ENCODE results near the gene PDIK1L. TPM values are rescaled to one million over a fixed set of nuclear protein-coding genes. Genes with fewer than 3 reads are reported as not detected.
A peak's percentile ranks its signal among the peaks of the same experiment; 100 is the strongest.

Gene PDIK1L
- total RNA-seq, 2 donors from 2014 or later: 8.8 to 9.0 TPM

GRCh38 chr1:26121854-26122773 lies 10.5 kb downstream of the PDIK1L start:
- H3K27ac Mint-ChIP-seq: no peak overlapping the region
- no peak overlapping the region for H3K4me3 Mint-ChIP-seq
- ATAC-seq: no peak
- no peak for DNase-seq (ENCODE audit: low spot score)
- H3K4me1 Mint-ChIP-seq (ENCODE audit: low read depth in 2 of 2): peaks cover 10 to 24% of the 10 kb centered on the region in 2 donors
- H3K27me3 Mint-ChIP-seq: peaks cover 0 to 2% of the 10 kb centered on the region in 2 donors
- H3K9me3 Mint-ChIP-seq: no peaks in the 10 kb centered on the region
- peaks cover 19% of the 10 kb centered on the region for H3K36me3 Mint-ChIP-seq

GRCh38 chr1:26122988-26123973 lies 11.7 kb downstream of the PDIK1L start:
- peaks cover 15% of the 10 kb centered on the region for H3K36me3 Mint-ChIP-seq
- peak overlapping the region; percentile 26 for H3K4me3 Mint-ChIP-seq
- peaks cover 10 to 12% of the 10 kb centered on the region in 2 donors for H3K27me3 Mint-ChIP-seq
- DNase-seq (ENCODE audit: low spot score): no peak
- H3K27ac Mint-ChIP-seq: no peak overlapping the region
- H3K9me3 Mint-ChIP-seq: no peaks in the 10 kb centered on the region
- ATAC-seq: no peak
- H3K4me1 Mint-ChIP-seq (ENCODE audit: low read depth in 2 of 2): peaks cover 21 to 34% of the 10 kb centered on the region in 2 donors

DNA sequence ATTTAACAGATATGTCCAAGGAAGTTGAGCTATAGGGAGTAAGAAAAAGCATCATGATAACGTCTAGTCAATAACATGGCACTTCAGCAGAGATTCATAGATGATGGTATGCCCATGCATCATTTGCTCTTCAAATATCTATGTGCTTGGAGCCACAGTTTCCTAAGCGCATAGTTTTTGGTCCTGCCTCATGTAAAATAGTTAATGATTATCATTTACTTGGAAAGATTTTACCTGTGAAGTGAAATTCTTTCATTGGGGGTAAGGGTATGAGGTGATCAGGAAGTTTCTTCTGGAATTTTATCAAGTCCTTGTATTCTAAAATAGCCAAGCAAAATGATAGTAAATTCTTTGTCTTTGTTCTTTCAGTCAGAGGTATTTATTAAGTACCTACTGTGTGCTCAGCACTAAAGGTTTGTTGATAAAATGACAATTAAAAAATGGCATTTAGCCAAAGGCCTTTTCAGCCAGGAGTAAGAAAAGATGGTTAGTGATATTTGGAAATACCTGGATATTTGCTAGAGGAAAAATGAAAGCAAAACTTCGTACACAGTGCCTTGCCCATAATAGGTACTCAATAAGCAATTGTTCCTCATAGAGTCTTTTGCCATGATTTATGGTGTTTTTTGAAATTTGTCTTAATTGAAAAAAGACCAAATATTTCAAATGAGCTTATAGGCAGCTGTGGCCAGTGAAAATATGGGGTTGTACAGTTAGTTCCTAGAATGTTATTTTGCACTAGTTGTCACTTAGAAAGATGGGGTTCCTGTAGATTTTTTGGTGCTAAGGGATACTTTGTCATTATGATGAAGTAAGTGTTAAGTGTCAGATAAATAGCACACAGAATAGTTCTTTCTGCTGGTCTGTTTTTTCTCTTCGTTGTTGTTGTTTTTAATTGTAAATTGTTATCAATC lies 13.1 kb downstream of the PDIK1L start:
- peaks cover 18 to 20% of the 10 kb centered on the region in 2 donors for H3K27me3 Mint-ChIP-seq

DNA sequence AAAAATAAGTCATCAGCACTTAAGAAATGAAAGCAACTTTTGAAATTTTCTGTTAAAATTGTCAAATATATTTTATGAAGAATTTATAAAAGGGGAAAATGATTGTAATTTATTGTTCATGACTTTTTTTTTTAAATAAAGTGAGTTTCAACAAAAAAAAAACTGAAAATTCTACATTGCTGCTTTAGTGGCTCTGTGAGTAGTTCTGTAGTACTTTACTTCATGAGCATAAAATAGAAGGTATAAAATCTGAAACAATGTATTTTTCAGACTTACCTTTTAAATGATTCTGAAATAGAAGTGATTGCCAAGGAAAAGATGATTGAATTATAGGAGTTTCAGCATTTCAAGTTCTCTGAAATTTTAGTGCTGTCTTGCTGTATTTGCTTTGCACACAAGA lies 13.8 kb downstream of the PDIK1L start:
- ATAC-seq: no peak
- H3K4me1 Mint-ChIP-seq (ENCODE audit: low read depth in 2 of 2): peaks cover 23 to 39% of the 10 kb centered on the region in 2 donors

More for the DNA sequence above, 13.1 kb downstream of the PDIK1L start:
- Mint-ChIP-seq H3K9me3 (no peaks in the 10 kb centered on the region), H3K27ac (no peak overlapping the region), H3K36me3 (peaks cover 15% of the 10 kb centered on the region), H3K4me3 (no peak overlapping the region), H3K4me1 (ENCODE audit: low read depth in 2 of 2) (peaks cover 23 to 39% of the 10 kb centered on the region in 2 donors)
- ATAC-seq: no peak
- no peak for DNase-seq (ENCODE audit: low spot score)

DNA sequence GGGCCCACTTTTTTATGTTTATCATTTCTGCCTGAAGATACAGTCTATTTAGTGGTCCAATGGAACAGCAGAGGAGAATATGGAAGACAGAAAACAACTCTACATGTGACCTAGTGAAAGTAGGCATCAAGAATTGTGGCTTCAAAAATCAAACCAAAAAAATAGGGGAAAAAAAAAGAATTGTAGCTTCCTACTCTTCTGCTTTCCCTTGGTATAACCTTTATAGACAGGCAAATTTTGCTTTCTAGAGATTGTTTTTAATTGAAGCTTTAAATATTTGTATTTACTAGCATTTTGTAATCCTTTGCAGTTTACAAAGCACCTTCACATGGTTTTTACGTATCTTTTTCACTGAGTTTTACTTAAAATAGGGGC lies 14.3 kb downstream of the PDIK1L start:
- peaks cover 24 to 26% of the 10 kb centered on the region in 2 donors for H3K27me3 Mint-ChIP-seq
- H3K36me3 Mint-ChIP-seq: peaks cover 15% of the 10 kb centered on the region
- H3K27ac Mint-ChIP-seq: peak overlapping the region; percentile 60 to 73
- no peak for DNase-seq (ENCODE audit: low spot score)
- H3K4me1 Mint-ChIP-seq (ENCODE audit: low read depth in 2 of 2): peaks cover 23 to 39% of the 10 kb centered on the region in 2 donors
- ATAC-seq: no peak
- H3K9me3 Mint-ChIP-seq: no peaks in the 10 kb centered on the region
- peak overlapping the region; percentile 69 for H3K4me3 Mint-ChIP-seq

More for the DNA sequence above, 13.8 kb downstream of the PDIK1L start:
- Mint-ChIP-seq H3K27ac (peak overlapping the region in 1 of 2 donors; percentile 60), H3K27me3 (peaks cover 18 to 20% of the 10 kb centered on the region in 2 donors), H3K36me3 (peaks cover 15% of the 10 kb centered on the region), H3K9me3 (no peaks in the 10 kb centered on the region), H3K4me3 (no peak overlapping the region)
- no peak for DNase-seq (ENCODE audit: low spot score)

DNA sequence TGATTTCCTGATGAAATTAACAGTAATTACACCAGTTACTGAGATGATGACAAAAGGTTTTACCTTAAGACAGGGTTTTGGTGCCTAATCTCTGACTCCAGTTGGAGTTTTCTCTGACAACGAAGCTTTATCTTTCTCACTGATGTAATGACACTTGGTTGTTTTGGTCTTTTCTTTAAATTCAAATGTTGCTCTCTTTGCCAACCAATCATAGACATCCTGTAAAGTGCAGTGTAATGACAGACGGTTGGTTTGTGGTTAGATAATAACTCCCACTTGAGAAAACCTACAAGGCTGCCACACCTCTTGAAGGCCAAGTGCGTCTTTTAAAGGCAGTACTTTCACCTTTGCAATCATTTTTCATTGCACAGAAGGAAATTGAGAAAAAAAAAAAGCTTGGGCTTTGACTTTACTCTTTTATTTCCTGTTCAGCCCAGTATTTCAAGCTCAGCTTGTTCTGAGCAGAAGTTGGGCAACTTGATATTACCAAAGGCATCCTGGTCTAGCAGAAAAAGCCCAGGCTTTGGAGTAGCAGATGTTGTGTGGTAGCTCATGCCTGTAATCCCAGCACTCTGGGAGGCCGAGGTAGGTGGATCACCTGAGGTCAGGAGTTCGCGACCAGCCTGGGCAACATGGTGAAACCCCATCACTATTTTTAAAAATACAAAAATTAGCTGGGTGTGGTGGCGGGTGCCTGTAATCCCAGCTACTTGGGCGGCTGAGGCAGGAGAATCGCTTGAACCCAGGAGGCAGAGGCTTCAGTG lies 14.9 kb downstream of the PDIK1L start:
- peak; percentile 65 for DNase-seq (ENCODE audit: low spot score)
- peak; percentile 97 for ATAC-seq
- Mint-ChIP-seq H3K27me3 (peaks cover 29 to 32% of the 10 kb centered on the region in 2 donors), H3K27ac (peak overlapping the region; percentile 60 to 73), H3K36me3 (peaks cover 15% of the 10 kb centered on the region), H3K9me3 (no peaks in the 10 kb centered on the region), H3K4me3 (peak overlapping the region; percentile 69), H3K4me1 (ENCODE audit: low read depth in 2 of 2) (peaks cover 23 to 39% of the 10 kb centered on the region in 2 donors)

DNA sequence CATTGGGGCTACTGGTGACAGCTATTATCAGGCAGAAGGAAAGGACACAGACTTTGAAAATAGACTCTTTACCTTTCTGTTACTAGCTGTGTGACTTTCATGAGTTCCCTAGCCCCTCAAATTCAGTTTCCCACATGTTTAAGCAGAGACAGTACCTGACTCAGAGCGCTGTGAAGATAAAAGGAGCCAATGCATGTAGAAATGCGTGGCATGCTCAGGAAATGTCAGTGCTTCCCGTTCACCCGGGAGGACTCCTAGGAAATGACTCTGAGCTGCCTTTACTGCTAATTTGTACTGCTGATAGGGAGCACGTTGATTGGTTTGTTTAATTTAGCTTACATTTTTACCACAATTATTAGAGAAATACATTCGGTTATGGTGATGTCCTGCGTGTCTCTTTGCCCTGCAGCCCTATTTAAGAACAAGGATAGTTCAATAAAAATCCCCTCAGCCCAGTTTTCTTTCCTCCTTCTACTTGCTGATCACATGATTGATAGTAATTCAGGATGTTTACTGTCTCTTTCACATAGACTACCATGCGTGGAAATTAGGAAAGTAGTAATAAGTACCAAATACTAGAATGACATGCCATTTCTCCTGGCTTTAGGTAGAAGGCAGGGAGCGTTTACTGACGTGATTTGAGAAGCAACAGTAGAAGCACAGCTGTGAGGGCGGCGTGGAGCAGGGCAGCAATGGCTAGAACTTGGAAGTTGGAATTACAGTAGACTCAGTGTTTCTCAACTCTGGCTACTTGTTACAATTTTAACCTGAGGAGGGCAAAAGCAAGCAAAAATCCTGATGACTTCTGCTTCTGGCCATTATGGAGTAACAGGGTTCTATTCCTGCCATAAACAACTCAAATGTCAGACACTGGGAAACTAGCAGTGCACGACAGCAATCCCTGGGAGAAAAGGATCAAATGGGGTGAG lies 15.9 kb downstream of the PDIK1L start:
- H3K36me3 Mint-ChIP-seq: peaks cover 11% of the 10 kb centered on the region
- H3K9me3 Mint-ChIP-seq: no peaks in the 10 kb centered on the region
- H3K4me1 Mint-ChIP-seq (ENCODE audit: low read depth in 2 of 2): peaks cover 23 to 39% of the 10 kb centered on the region in 2 donors
- DNase-seq (ENCODE audit: low spot score) (no peak), ATAC-seq (no peak)
- peak overlapping the region; percentile 13 to 60 for H3K27ac Mint-ChIP-seq
- H3K4me3 Mint-ChIP-seq: peak overlapping the region; percentile 32
- H3K27me3 Mint-ChIP-seq: peaks cover 34 to 40% of the 10 kb centered on the region in 2 donors

DNA sequence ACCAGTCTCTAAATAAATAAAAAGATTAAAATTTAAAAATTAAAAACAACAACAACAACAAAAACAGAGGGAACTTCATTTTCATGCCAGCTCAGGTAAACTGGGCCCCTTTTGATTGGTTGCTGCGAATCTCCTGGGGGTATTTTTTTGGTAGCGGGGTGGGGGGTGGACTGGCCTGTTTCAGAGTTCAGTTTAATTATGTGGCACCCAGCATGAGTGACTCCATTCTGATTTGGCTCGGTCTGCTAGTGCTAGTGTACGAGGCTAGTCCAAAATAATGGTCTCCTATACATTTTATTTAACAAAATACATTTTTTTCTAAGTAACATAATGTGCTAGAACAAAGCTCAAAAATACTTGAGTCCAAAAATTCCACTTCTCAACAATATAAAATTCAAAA lies 18.2 kb downstream of the PDIK1L start:
- no peak overlapping the region for H3K4me3 Mint-ChIP-seq
- DNase-seq (ENCODE audit: low spot score): no peak
- H3K36me3 Mint-ChIP-seq: peaks cover 2% of the 10 kb centered on the region
- H3K27ac Mint-ChIP-seq: no peak overlapping the region
- peaks cover 41 to 47% of the 10 kb centered on the region in 2 donors for H3K27me3 Mint-ChIP-seq
- no peak for ATAC-seq
- peaks cover 20 to 31% of the 10 kb centered on the region in 2 donors for H3K4me1 Mint-ChIP-seq (ENCODE audit: low read depth in 2 of 2)
- H3K9me3 Mint-ChIP-seq: no peaks in the 10 kb centered on the region

GRCh38 chr1:26130695-26131094 lies 19.1 kb downstream of the PDIK1L start:
- no peak for ATAC-seq

GRCh38 chr1:26132128-26132833 lies 20.7 kb downstream of the PDIK1L start:
- Mint-ChIP-seq H3K27me3 (peaks cover 39 to 47% of the 10 kb centered on the region in 2 donors), H3K36me3 (no peaks in the 10 kb centered on the region), H3K9me3 (no peaks in the 10 kb centered on the region), H3K27ac (no peak overlapping the region), H3K4me1 (ENCODE audit: low read depth in 2 of 2) (peaks cover 12 to 14% of the 10 kb centered on the region in 2 donors), H3K4me3 (no peak overlapping the region)
- no peak for ATAC-seq
- no peak for DNase-seq (ENCODE audit: low spot score)

More at GRCh38 chr1:26130695-26131094, 19.1 kb downstream of the PDIK1L start:
- Mint-ChIP-seq H3K36me3 (no peaks in the 10 kb centered on the region), H3K27ac (no peak overlapping the region), H3K4me1 (ENCODE audit: low read depth in 2 of 2) (peaks cover 20 to 26% of the 10 kb centered on the region in 2 donors), H3K4me3 (no peak overlapping the region), H3K27me3 (peaks cover 39 to 47% of the 10 kb centered on the region in 2 donors), H3K9me3 (no peaks in the 10 kb centered on the region)
- no peak for DNase-seq (ENCODE audit: low spot score)

GRCh38 chr1:26132834-26133167 lies 21.2 kb downstream of the PDIK1L start:
- Mint-ChIP-seq H3K27me3 (peaks cover 34 to 42% of the 10 kb centered on the region in 2 donors), H3K4me3 (no peak overlapping the region), H3K36me3 (no peaks in the 10 kb centered on the region), H3K9me3 (no peaks in the 10 kb centered on the region), H3K27ac (no peak overlapping the region), H3K4me1 (ENCODE audit: low read depth in 2 of 2) (peaks cover 7 to 8% of the 10 kb centered on the region in 2 donors)
- ATAC-seq (no peak), DNase-seq (ENCODE audit: low spot score) (no peak)
